Measurements from ENCODE around the gene OR2AG1.
A peak's percentile ranks its signal among the peaks of the same experiment; 100 is the strongest.

Gene OR2AG1, protein sequence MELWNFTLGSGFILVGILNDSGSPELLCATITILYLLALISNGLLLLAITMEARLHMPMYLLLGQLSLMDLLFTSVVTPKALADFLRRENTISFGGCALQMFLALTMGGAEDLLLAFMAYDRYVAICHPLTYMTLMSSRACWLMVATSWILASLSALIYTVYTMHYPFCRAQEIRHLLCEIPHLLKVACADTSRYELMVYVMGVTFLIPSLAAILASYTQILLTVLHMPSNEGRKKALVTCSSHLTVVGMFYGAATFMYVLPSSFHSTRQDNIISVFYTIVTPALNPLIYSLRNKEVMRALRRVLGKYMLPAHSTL

DNA sequence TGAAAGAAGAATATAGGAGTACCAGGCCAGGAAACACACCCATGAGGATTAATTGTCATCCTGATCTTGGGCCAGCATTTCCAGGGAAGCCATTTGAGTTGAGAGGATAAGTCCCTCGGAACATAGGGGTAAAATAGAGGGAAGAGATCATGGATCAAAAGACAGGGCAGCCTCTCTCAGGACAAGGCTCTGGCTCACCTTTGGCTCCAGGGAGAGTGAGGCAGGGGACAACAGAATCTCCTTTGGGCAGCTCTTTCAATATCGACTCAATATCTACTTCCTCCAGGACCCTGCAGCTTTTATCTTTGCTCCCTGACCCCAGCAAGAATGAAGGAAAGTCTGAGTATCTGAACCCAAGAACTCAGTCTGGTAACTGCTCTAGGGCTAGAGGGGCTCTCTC lies at the start of gene OR2AG1:
OR2AG1 (plus strand) TSS at position 301 of the 400 bp plus-strand sequence. CDS start 2,018 bp downstream, outside the sequence.
- DNase-seq, result no peak

DNA sequence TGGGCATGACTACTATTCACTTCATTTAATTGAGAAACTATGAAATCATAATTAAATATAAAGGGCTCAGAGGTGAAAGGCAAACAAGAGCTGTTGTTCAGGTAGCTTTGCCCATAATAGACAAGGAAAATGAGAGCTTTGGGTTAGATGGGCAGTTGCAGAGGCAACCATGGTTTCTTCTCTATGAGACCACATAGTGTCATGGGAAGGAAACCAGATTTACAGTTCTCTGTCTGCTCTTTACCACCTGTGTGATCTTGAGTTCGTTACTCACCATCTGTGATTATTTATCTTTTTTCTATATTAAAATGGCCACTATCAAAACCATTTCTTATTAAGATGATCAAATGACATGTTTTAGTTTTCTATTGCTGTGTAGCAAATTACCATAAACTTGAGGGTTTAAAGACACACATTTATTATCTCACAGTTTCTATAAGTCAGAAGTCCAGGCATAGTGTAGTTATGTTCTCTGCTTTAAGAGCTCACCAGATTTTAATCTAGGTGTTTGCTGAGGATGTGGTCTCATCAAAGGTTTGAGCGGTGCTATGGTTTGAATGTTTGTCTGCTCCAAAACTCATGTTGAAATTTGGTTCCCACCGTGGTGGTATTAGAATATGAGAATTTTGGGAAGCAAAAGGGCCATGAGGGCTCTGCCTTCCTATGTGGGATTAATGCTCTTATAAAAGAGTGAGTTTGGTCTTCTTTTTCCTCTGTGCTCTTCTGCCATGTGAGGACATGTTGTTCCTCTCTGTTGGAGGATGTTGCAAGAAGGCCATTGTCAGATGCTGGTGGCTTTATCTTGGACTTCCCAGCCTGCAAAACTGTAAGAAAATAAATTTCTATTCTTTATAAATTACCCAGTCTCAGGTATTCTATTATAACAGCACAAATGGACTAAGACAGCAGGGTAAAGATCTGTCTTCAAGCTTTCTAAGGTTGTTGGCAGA lies 49.2 kb upstream of the OR2AG1 start:
- DNase-seq, result no peak

DNA sequence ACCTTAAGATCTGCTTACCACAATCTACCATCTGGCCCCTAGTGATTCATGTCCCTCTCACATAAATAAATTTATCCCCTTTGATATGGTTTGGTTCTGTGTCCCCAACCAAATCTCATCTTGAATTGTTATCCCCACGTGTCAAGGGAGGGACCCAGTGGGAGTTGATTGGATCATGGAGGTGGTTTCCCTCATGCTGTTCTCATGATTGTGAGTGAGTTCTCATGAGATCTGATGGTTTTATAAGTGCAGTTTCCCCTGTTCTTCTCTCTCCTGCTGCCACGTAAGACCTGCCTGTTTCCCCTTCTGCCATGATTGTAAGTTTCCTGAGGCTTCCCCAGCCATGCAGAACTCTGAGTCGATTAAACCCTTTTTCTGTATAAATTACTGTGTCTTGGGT lies 48.2 kb upstream of the OR2AG1 start:
- no peak for DNase-seq

DNA sequence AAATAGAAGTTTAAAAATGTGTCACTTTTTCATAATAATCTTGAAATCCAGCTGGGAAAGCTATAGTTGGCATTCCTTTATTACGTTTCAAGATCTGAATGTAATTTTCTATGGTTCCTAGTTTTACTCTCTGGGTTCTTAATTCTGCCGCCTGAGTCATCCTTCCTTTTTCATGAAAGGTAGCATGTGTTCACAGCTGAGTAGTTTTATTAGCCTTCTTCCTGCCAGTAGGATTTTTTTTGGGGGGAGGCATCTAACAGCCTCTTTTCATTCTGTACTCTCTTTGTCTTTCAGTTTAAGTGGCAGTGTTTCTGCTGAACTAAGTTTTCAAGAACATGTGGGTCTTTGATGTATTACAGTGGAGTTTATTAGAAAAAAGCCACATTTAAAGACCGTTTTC lies 47.5 kb upstream of the OR2AG1 start:
- DNase-seq, result peak; percentile 17

DNA sequence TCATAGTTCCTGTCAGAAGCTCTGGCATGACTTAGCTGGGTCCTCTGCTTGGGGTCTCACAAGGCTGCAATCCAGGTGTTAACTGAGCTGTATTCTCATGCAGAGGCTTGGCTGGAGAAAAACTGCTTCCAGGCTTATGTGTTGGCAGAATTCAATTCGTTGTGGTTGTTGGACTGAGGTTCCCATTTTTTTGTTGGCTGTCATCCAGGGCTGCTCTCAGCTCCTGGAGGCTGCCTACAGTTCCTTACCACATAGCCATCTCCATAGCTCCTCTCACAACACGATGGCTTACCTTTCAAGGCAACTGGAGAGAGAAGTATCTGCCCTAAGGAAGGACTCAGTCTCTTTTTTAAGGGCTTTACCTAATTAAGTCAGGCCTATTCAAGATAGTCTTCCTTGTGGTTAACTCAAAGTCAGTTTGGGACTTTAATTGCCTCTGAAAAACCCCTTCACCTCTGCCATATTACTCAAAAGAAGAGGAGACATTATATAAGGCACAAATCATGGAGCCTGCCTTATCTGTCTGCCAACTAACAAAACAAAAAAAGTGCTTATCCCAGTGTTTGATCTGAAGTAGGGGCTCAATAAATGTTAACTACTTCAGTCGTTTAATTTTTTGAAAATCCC lies 46.2 kb upstream of the OR2AG1 start:
- DNase-seq, result no peak

DNA sequence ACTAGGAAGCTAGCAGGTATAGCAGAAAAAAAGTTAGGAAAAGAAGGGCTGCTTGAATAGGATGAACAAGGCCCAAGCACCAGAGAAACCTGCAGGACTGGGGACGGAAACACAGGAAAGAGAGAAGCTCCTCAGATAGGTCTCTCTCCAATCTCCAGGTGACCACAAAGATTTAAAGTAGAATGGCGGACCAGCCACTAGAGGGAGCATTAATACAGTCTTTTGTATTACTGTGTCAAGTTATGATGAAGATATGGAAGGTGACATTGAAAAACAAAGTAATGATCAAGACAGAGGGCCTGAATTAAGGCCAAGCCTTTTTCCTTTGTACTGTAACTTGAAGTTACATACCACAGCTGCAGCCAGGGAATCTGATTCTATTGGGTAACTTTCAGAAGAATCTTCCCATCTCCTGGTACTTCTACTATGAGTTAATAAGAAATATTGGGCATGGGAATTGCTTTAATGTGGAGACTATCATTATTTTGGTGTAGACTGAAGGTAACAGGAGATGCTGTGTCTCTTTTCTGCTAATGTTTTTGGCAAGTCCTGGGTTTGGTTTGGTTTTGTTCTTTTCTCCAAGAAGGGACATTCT lies 44.9 kb upstream of the OR2AG1 start:
- DNase-seq, result peak; percentile 13

DNA sequence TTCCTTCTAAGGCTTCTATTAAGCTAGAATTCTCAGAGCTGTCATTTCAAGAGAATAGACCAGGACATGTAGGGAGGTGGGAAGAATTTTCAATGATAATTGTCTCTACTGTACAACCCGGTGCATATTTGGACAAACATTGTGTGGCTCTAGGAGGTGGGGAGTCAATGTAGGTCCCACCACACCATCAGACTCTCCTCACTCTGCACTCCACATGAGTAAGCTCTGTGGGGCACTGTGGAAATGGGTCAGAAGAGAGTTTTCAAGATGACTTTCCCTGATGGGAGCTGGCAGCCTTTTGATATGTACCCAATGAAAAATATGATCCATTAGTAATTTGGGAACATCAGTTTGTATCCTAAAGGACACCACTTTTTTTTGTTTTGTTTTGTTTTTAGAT lies 44.2 kb upstream of the OR2AG1 start:
- DNase-seq, result no peak

DNA sequence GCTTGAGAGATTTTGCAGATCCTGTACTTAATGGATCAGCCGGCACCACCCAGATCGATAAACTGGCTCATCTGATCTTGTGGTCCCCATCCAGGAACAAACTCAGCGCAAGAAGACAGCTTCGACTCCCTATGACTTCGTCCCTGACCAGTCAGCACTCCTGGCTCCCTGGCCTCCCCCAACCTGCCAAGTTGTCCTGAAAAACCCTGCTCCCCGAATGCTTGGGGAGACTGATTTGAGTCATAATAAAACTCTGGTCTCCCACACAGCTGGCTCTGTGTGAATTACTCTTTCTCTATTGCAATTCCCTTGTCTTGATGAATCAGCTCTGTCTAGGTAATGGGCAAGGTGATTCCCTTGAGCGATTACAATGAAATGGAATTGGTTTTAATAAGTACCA lies 40.6 kb upstream of the OR2AG1 start:
- DNase-seq, result no peak

DNA sequence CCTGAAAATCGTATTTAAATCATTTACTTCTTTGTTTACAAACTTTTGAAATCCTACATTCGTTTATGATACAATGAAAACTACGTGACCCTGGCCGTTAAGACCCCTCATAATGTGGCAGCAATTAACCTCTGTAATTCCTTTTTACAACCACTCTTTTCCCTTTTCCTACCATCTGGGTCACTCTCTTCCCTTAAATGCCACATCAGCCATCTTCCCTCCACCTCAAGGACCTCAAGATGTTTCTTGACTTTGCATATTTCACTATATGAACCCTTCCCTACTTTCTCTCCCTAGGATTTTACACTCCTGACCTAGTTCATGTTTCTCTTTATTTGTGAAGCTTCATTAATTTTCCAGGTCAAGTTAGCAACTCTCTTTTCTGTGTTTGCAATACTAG lies 37.8 kb upstream of the OR2AG1 start:
- DNase-seq, result no peak

DNA sequence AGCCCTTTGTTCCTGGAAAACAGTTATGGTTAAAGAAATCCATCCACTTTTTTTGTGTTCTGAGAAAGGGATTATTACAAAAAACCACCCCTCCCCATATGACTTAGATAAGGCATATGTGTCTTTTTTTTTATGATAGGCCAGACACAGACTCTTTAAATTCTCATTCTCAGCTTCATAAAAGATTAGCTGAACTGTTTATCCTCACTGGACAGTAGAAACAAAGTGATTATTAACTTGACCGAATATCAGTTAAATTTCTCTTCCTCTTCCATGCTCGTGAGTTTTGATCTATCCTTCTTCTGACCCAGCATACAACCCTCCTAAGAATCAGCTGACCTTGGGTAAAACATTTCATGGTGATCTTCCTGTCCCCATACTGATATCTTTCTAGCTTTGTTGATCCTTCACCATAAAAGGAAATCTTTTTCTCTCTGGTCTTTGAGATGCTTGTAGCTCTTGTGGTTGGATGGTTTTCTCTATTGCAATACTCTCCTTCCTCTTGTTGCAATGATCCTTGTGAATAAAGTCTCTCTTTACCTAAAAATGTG lies 37.3 kb upstream of the OR2AG1 start:
- DNase-seq, result no peak

DNA sequence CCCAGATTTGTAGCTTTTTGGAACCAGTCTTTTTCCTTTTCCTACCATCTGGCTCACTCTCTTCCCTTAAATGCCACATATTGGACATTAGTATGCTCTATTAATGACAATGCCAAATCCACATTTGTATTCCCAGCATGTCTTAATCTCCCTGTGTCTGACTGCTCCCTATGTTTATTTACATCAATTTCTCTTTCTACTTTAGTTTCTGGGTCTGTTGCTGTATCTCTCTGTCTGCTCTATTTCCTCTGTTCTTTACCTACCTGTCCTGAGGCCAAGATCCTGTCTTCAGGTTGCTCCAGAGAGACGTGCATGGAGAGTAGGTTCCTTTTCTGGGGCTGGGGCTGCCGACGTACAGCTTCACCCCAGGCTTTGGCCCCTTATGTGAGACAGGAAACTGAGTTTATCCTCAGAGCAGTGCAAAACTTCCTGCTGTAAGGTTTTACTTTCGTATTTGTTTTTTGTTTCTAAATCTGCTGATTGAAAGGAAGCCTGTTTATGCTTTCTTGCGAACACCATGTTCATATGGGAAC lies 36.7 kb upstream of the OR2AG1 start:
- no peak for DNase-seq

DNA sequence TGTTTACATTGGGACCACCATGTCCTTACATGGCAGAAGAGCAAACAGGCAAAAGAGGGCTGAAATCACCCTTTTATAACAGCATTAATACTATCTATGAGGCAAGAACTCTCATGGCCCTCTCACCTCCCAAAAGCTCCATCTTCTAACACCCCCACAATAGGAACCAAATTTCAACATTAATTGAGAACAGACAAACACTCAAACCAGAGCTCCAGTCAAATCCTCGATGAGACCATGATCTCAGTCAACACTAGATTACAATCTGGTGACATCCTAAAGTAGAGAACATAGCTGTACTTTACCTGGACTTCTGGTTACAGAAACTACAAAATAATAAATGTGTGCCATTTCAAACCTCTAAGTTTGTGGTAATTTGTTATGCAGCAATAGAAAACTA lies 36.2 kb upstream of the OR2AG1 start:
- DNase-seq, result no peak

DNA sequence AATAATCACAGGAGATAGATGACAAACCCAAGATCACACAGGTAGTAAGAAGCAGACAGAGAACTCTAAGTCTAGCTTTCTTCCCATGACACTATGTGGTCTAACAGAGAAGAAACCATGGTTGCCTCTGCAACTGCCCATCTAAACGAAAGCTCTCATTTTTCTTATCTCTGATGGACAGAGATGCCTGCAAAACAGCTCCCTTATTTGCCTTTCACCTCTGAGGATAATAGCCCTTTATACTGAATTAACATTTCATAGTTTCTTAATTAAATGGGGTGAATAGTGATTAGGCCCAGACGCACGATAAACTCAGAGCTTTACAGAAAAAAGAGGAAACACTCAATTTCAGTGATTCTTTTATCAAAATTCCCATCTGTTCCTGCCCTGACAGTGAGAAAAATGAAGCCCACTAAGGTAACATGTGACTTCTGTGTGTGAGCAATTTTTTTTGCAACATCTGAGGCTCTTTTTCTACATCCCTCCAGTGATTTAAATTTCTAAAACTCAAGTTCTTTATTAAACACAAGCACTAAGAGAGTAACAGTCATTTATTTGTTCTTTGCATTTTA lies 35.6 kb upstream of the OR2AG1 start:
- no peak for DNase-seq

DNA sequence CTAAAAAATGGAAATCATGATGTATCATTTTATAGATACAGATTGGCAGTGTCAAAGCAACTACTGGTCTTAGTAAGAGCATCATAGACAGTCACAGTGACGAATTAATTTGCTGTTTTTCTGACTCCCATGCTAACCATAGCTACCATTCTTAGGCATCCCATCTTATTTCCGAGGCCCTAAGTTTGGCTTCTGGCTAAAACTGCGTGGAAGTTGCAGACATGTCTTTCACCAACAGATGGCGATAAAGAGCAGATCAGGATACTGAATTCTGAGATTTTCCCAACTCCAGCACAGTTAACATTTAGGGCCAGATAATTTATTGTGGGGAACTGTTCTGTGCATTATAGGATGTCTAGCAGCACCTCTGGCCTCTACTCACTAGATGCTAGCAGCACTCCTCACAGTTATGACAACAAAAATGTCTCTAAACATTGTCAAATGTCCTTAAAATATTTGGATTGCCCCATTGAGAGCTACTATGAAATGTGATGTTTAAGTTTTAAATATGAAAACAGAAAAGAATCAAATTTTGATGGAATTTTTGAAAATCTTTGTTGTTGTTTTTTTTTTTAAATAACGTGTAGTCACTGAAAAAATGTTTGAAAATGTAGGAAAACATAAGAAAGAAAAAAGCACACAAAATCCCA lies 27.4 kb upstream of the OR2AG1 start:
- no peak for DNase-seq

DNA sequence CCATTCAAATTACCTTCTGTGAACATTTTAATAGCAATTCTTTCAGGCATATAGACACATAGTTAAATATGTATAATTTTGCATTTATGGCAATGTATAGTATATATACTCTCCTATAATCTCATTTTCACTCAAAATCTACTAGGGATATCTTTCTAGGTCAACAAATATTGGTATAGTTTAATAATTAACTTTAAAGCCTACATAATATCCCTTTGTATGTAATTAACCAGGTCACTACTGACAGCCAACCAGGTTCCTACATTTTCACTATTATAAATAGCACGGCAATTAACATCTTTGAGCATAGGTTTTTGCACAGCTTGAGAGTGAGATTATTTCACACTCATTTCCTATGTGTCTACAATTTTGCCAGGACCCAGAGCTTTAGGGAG lies 26.9 kb upstream of the OR2AG1 start:
- no peak for DNase-seq

DNA sequence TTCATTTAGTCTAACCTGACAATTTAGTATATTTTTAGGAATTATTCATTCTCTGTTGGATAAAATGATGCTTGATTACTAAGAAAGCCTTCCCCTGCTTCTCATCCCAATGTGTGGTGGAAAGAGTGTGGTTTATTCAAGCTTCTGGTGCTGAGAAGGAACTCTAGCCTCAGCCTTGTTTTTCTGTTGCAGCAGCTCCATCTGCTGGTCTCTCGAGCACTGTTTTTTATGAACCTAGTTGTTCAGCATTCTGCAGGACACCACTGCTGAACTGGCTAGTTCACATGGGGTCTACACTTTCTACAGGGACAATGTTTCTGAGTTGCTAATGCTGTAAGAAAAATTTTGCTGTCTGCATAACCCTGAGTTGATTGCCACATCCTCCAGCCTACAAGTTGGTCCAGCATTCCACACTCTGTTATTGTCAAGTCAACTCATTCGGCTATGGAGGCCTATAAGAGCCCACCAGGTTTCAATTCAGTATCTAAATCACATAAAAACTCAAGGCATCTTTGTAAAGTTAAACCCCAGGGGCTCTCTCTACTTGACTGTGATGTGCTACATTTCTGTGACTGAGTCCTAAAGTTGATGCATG lies 25.4 kb upstream of the OR2AG1 start:
- peak; percentile 26 for DNase-seq

DNA sequence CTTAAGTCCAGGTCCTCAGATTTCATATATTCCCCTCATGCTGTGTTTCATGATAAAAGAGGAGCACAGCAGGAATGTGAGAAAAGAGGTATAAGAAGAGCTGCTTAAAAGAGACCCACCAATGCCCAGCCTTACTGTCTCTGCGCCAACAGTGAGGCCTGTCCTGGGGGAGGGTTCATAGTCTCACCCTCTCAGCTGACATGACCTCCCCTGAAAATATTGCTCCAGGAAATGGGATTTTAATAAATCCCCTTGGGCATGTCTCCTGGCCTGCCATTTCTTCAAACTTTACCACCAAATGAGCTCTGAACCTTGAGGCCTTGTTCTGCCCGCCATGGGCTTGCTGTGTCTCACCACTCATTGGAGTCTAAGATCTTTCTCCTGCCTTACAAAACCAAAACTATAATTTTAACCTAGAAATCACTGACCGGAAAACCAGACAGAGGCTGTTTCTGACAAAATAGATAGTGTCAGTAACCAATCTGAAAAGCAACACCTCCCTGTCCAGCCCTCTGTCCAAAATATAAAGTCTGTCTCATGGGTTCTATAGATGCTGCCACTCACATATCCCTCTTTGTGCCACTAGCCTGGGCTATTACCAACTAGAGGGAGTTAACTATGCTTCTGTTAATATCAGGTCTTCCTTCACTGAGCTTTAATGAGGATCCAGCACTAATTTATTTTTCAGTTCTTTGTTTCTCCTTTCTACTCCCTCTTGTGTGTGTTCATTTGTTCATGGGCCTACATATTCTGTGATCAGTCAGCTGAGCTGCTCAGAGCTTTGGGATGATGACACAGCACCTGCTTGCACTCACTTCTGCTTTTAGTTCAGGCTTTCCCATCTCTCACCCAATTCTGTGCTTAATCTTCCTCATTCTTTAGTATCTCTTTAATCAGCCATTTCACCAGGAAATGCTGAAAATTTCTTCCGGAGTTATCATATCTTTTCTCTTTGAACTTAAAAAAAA lies 10.6 kb upstream of the OR2AG1 start, which contains the start of gene OR2AG2:
OR2AG2 (minus strand) TSS at position 51 of the 968 bp plus-strand sequence. CDS start 3,019 bp downstream, outside the sequence.
- DNase-seq, result no peak

DNA sequence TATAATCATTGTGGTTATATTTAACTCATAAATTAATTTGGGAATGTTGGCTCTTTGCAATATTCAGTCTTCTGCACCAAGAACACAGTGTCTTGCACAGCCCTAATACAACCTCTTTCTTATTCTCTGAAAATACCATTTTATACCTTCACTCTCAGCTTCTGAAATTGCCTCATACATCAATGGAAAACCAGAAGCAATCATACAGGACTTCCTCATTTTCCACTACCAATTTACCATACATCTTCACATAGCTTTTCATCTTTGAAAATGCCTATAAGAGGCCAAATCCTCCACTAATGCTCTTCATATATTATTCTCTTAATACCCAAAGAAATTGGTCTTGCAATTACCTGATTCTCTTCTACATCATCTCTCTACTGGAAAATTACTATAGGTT lies 4.3 kb upstream of the OR2AG1 start:
- DNase-seq, result no peak

DNA sequence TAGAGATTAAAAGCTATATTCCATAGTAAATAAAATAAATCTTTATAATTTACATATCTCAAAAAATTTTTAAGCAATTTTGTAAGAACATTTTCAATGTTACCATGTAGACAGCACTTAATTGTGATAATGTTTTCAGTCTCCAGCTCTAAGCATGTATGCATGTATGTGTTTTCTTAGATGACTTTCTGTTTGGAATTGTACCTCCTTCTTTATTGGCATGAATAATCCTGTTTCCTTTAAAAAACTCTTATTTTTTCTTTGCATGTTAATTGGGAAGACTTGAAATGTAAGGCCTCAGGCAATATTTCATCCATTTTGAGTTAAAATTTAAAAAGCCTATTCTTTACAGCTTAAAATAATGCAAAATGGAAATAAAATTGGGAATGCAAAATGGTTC lies 2.0 kb upstream of the OR2AG1 start:
- DNase-seq, result no peak

DNA sequence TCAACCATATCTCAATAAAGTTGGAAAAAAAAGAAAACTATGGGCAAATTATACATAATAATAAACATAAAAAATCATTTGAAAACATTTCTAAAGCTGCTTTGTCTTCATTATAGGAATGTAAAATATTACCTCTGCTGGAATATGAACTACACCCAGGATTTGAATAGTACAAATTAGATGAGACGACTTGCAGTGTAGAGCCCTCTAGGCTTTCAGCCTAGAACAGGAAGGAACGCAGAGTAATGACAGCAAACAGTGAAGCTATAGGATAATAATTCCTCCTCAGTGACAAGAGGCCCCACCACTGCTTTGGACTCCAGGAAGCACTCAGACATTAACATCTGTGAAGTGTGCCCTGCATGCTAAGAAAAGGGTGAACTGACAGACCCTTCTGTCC lies 7.7 kb downstream of the OR2AG1 start:
- DNase-seq, result no peak
